HG03520 (cell line): ENCODE data around the gene MAPK8IP1.
A peak's percentile ranks its signal among the peaks of the same experiment; 100 is the strongest.

Source experiments
- ATAC-seq: cut with Tn5 transposase; IDR thresholded peaks from one replicate; pipeline ENCODE4 v1.9.1; 2021; ENCODE audit warnings: mild to moderate bottlenecking, moderate library complexity; ENCODE audit not compliant: unreplicated experiment

The MAPK8IP1 gene

GRCh38 chr11:45906965-45907611 lies 21.6 kb downstream of the MAPK8IP1 start, which contains the start of gene FREY1:
Gene FREY1, minus strand, starts transcription at chr11:45907271. Its CDS starts 26 bp downstream, at chr11:45907245.
- no peak for ATAC-seq

GRCh38 chr11:45907911-45908370 lies 22.5 kb downstream of the MAPK8IP1 start:
- no peak for ATAC-seq

GRCh38 chr11:45909594-45910475 lies 24.4 kb downstream of the MAPK8IP1 start:
- no peak for ATAC-seq

- no peak for ATAC-seq
Observed at GRCh38 chr11:45910623-45911022, 25.2 kb downstream of the MAPK8IP1 start.

DNA sequence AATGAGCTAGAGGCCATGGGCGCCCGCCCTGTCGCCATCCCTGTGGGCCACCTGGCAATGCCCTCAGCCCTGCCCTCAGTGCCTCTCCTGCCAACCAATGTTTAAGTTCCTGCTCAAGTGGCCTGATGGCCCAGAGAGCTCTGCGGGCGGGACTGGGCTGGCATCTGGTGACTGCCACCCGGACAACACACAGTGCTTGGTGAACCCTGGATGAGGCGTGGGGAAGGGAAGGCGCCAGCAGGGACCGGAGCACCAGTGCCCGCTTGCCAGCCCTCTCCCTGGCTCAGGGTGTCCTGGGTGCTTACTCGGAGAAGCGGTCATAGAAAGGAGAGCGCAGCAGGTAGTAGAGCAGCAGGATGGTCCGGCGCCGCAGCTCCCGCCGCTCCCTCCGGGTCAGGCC lies 28.1 kb downstream of the MAPK8IP1 start:
- no peak for ATAC-seq

- no peak for ATAC-seq
Observed at GRCh38 chr11:45913942-45914635, 28.6 kb downstream of the MAPK8IP1 start.

DNA sequence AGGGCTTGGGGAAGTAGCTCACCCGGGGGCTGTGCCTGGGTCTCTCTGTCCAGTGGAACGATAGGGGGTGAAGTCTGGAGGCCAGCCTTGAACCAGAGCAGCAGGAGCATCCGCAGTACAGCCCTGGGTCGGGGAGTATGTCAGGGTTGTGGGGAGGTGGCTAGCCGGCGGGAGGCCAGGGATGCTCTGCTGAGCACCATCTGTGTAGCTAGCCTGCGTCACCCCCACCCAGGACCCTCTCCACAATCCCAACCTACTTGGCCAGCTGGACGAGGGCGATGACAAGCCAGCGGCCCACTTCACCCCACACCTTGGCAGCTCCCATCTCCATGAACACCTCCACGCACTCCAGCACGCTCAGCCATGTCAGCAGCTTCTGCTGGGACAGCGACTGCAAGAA lies 30.0 kb downstream of the MAPK8IP1 start:
- ATAC-seq = no peak

- ATAC-seq = no peak
Observed at GRCh38 chr11:45917286-45917622, 31.8 kb downstream of the MAPK8IP1 start.

DNA sequence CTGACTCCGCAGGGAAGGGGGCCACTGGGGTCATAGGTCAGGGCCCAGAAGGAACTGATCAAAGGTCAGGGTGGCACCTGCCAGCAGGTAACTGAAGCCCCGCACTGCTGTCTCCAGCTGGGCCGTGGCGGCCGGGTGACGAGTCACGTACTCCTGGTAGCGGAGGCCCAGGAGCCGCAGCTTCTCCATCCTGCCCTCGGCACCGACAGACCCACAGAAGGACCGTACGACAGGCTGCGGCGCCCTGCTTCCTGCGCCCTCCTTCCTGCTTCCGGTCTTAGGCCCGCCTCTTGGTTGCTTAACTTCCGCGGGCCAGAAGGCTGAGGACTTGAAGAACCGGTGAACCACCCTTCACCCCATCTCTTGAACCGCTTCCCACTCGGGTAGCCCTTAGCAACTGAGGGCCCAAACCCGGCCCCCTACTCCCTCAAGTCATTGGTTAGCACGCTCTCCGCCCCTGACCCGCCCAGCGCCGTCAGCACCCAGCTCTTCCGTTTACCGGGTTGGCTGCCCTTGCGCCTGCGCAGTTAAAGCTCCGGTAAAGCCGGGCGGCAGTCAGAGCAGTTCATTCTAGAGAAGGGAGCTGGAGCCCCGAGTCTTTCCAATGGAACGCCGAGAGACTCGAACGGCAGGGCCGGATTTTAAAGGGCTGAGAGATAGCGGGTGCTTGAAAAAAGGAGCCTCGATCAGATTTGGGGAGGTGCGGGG lies 32.3 kb downstream of the MAPK8IP1 start, which contains the start of gene PEX16:
Gene PEX16, minus strand, starts transcription at position 255 of the 708 bp plus-strand sequence. Its CDS starts 66 bp downstream, at position 189.
- ATAC-seq = peak; percentile 86

- ATAC-seq = no peak
Observed at GRCh38 chr11:45918331-45918941, 33.0 kb downstream of the MAPK8IP1 start.

- ATAC-seq = no peak
Observed at GRCh38 chr11:45918962-45919675, 33.7 kb downstream of the MAPK8IP1 start.

DNA sequence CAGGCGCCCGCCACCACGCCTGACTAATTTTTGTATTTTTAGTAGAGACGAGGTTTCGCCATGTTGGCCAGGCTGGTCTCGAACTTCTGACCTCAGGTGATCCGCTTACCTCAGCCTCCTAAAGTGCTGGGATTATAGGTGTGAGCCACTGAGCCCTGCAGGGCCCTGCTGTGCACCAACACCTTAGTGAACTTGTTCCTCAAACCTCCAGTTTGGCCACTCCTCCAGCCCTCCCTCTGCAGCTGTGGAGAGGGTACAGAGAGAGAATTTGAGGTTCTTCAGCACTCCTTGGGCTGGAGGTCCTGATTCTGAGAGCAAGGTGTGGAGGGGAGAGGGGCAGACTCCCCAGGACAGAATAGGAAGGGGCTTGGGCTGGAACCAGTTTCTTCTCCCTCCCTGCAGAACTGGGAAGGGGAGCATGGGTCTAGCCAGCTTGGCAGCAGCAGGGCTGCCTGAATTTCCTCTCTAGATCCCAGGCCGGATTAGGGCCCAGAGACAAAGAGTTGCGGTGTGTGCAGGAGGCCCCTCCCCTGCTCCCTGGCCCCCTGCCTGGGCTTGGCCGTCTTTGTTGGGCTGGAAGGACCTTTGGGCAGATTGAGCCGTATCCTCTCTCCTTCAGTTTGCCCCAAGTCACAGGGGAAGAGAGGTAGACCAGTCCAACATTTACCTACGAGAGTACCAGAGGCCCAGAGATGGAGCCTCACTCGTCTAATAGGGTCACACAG lies 34.5 kb downstream of the MAPK8IP1 start:
- ATAC-seq = no peak

DNA sequence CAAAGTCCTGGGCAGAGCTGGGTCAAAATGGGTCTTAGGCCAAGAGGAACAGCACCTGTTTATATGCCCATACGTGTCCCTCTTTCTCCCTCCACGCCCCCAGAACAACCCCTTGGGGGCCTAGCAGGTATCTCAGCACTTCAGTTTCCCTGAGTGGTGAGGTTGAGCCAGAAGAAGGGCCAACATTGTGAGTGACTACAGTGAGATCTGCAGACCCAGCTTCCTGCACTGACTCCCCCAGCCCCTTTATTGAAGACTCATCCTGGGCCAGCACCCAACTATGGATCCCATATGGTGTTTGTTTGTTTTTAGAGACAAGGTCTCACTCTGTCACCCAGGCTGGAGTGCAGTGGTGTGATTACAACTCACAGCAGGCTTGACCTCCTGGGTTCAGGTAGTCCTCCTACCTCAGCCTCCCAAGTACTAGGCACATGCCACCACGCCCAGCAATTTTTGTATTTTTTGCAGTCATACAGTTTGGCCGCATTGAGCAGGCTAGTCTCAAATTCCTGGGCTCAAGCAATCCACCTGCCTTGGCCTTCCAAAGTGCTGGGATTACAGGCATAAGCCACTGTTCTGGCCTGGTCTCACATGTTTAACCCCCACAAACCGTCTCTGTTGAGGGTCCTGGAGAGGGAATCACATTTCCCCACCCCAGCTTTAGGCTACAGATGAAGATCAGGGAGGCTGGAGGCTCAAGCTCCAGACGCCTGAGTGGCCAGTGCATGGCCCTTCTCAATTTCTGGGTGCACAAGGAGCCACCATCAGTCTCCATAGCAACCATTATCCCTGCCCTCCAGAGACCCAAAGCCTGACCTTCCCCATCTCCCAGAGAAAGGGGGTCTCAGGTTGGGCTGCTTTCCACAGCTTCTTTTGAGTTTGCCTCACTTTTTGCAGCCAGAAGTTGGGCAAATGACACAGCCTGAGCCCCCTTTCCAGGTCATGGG lies 35.4 kb downstream of the MAPK8IP1 start:
- ATAC-seq = no peak

DNA sequence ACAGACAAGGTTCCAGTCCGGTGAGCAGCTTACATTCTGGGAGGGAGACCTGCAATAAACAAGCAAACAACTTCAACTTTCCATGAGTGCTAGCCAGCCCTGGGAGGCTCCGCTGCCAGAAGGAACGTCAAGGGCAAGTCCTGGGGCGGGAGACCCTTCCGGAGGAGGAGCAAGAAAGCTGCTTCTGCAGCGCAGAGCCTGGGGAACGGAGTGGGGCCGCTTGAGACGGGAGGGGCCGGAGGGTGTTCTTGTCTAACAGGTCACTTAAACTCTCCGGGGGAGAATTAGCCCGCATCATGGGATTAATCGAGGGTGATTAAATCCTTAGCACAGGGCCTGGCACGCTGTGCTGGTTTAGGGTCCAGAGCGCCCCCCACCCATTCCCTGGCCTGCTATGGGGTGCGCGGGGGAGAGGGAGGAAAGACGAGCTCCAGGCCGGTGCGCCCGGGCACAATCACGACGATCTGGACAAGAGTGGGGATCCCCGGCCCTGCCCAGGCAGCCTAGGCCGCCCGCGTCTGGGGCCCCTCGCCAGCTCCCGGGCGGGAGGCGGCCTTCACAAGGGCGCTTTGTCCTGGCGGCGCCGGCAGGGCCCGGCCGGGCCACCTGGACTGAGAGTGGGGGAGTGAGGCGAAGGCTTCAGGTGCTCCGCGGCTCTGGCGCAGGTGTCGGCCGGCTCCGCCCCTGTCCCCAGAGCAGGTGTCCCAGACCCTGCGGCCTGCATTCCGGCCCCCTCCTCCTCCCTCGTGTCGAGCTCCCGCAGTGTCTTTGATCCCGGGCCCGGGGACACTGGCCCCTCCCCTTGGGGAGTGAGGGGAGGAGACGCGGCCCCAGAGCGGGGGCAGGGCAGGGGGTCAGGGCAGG lies 36.3 kb downstream of the MAPK8IP1 start:
- no peak for ATAC-seq

DNA sequence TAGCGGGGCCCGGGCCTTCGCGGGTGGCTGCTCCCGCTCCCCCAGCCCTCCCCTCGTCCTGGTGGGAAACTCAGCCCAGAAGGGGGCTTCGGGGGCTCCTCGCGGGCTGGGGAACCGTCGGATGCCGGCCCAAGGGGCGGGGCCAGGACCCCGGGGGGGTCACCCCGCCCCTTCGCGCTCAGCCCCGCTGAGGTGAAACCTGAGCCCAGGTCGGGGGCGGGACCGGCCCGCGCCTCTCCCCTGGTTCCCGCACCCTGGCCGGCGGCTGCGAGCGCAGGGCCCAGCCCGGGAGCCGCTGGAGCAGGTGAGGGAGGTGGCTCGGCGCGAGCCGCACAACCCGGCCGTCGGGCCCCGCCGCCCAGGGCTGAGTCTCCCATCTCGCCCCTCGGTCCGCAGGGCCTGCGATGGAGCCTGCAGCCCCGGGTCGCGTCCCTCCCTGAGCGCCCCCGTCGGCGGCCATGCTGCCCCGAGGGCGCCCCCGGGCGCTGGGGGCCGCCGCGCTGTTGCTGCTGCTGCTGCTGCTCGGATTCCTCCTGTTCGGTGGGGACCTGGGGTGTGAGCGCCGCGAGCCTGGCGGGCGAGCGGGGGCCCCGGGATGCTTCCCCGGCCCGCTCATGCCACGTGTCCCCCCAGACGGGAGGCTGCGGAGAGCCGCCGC lies 37.1 kb downstream of the MAPK8IP1 start, which contains the start of gene LARGE2:
Gene LARGE2, plus strand, starts transcription at position 232 of the 658 bp plus-strand sequence. Its CDS starts 227 bp downstream, at position 459.
- ATAC-seq = no peak
